Neural cell (in vitro differentiated cells): ENCODE data around the gene LAMC2.

ENCODE experiments used
- CTCF ChIP-seq: fragments of 450-650 bp; IDR thresholded peaks from 2 replicates; pipeline ENCODE4 v1.5.1; 2014; ENCODE audit warnings: antibody characterized with exemption, mild to moderate bottlenecking, moderate library complexity; ENCODE audit not compliant: poor library complexity, severe bottlenecking
- POLR2AphosphoS5 ChIP-seq: IDR thresholded peaks from 2 replicates; pipeline ENCODE4 v1.6.1; 2012
- REST ChIP-seq: IDR thresholded peaks from 2 replicates; pipeline ENCODE4 v1.6.1; 2012; ENCODE audit warnings: borderline replicate concordance
- TAF1 ChIP-seq: IDR thresholded peaks from 2 replicates; pipeline ENCODE4 v1.6.1; 2012; ENCODE audit warnings: low read depth

- no peak for TF ChIP-seq TAF1
- TF ChIP-seq POLR2AphosphoS5 = no peak
- TF ChIP-seq CTCF = no peak
- TF ChIP-seq REST = no peak
Measured at GRCh38 chr1:183218027-183218618, 32.1 kb downstream of the LAMC2 start.
